Esophagus muscularis mucosa (tissue), 4 donors: ENCODE data around the gene CAPRIN1. TPM values are rescaled to one million over a fixed set of nuclear protein-coding genes. Genes with fewer than 3 reads are reported as not detected.
"Not testable (repeated sequence)": the region's sequence is repeated elsewhere in the genome, so short reads cannot be mapped to it uniquely, and the experiment has no call there.

Source experiments
- DNase-seq: peaks from one replicate; pipeline ENCODE4 v3.0.0-alpha.2; 2017; ENCODE audit errors: extremely low spot score
- H3K27ac ChIP-seq, 4 donors: fragments of 200-600 bp; sonication (generic); replicated peaks in 1 of 4; 1 replicate in 3 of 4; 2 replicates in 1 of 4; pipeline ENCODE4 v1.5.1; 2016 to 2019; ENCODE audit warnings: mild to moderate bottlenecking in 1 of 4
- H3K27me3 ChIP-seq, 4 donors: fragments of 200-600 bp; sonication (generic); one replicate each; pipeline versions ENCODE4 v1.5.1 to v1.6.0; 2016 to 2019
- H3K36me3 ChIP-seq, 4 donors: fragments of 200-600 bp; sonication (generic); one replicate each; pipeline ENCODE4 v1.5.1; 2016 to 2019
- H3K4me1 ChIP-seq, 4 donors: fragments of 200-600 bp; sonication (generic); one replicate each; pipeline ENCODE4 v1.5.1; 2016 to 2019
- H3K4me3 ChIP-seq, 4 donors: fragments of 200-600 bp; sonication (generic); 1 replicate in 2 of 4; 2 replicates in 2 of 4; pipeline ENCODE4 v1.5.1; 2016 to 2019; ENCODE audit warnings: mild to moderate bottlenecking in 4 of 4, moderate library complexity in 1 of 4
- H3K9me3 ChIP-seq, 4 donors: fragments of 200-600 bp; sonication (generic); 1 replicate in 3 of 4; 2 replicates in 1 of 4; pipeline ENCODE4 v1.5.1; 2016 to 2019
- CTCF ChIP-seq, 3 experiments: fragments of 200-600 bp in 2 of 3; fragments of 450-650 bp in 1 of 3; sonication (generic) in 2 of 3; IDR thresholded peaks; one replicate each; pipeline ENCODE4 v1.5.1; 2017 to 2019; ENCODE audit warnings: antibody characterized with exemption in 3 of 3, mild to moderate bottlenecking in 2 of 3, moderate library complexity in 1 of 3
- EP300 ChIP-seq: sonication (generic); formaldehyde crosslinking; IDR thresholded peaks from one replicate; pipeline ENCODE4 v1.6.1; 2017; ENCODE audit warnings: antibody characterized with exemption
- POLR2A ChIP-seq: fragments of 450-650 bp; IDR thresholded peaks from one replicate; pipeline ENCODE4 v1.6.1; 2017; ENCODE audit warnings: antibody characterized with exemption, moderate library complexity, mild to moderate bottlenecking, low read depth
- POLR2AphosphoS5 ChIP-seq, 2 donors: sonication (generic); formaldehyde crosslinking; IDR thresholded peaks; one replicate each; pipeline ENCODE4 v1.6.1; 2017; ENCODE audit warnings: antibody characterized with exemption in 2 of 2
- WGBS: methylation state at CpG from one replicate; pipeline ENCODE4 v1.1.5; 2018; 5-methylcytosine and 5-hydroxymethylcytosine counted together
- intact Hi-C: fragments of 100-400 bp; cut with DNase I; formaldehyde crosslinking; loops from one replicate; pipeline ENCODE4 v1.15.1; 2023
- total RNA-seq, 4 donors: library from RNA; depleted of rRNA; stranded (reverse); fragments of >200 nt; gene quantifications; one replicate each; pipeline versions ENCODE4 v1.1.0 to v1.2.1, GENCODE V29; 2016

Gene CAPRIN1
- total RNA-seq, 4 donors from 2014 or later = 99.9 to 152 (median 103) TPM

- Histone ChIP-seq H3K4me1 (peaks cover 41 to 88% (median 86%) of the 10 kb centered on the region in 4 donors), H3K9me3 (no peaks in the 10 kb centered on the region), H3K4me3 (no peak overlapping the region), H3K27me3 (no peaks in the 10 kb centered on the region), H3K27ac (no peak overlapping the region), H3K36me3 (peaks cover 0 to 16% (median 7%) of the 10 kb centered on the region in 4 donors)
- no peak for TF ChIP-seq CTCF (IDR thresholded peaks at IDR 0.05)
- TF ChIP-seq EP300 = no peak
- TF ChIP-seq POLR2A = no peak
- TF ChIP-seq POLR2AphosphoS5 (IDR thresholded peaks at IDR 0.05) = no peak
- 76% methylated on average over 2 of the region's 2 CpGs for WGBS
- no peak for DNase-seq
- intact Hi-C loops = no loop called here
Observed at GRCh38 chr11:34064291-34064690, 12.8 kb downstream of the CAPRIN1 start.

- Histone ChIP-seq H3K27me3 (no peaks in the 10 kb centered on the region), H3K9me3 (no peaks in the 10 kb centered on the region), H3K4me1 (peaks cover 45 to 91% (median 80%) of the 10 kb centered on the region in 4 donors), H3K27ac (no peak overlapping the region), H3K36me3 (peaks cover 0 to 12% (median 6%) of the 10 kb centered on the region in 4 donors), H3K4me3 (no peak overlapping the region)
- intact Hi-C loops = no loop called here
- DNase-seq = no peak
- 96% methylated on average over 6 of the region's 6 CpGs for WGBS
- TF ChIP-seq CTCF (IDR thresholded peaks at IDR 0.05) (no peak), POLR2AphosphoS5 (IDR thresholded peaks at IDR 0.05) (no peak), POLR2A (no peak), EP300 (no peak)
Observed at GRCh38 chr11:34065505-34066203, 14.1 kb downstream of the CAPRIN1 start.

GRCh38 chr11:34066766-34067165, 15.2 kb downstream of the CAPRIN1 start:
- H3K4me3 ChIP-seq, H3K27ac ChIP-seq, intact Hi-C loops, H3K36me3 ChIP-seq, DNase-seq, H3K9me3 ChIP-seq, H3K27me3 ChIP-seq: not testable (repeated sequence)
- H3K4me1 ChIP-seq = peaks cover 45 to 91% (median 72%) of the 10 kb centered on the region in 4 donors
- 93% methylated on average over 8 of the region's 8 CpGs for WGBS

- WGBS = 85% methylated on average over 7 of the region's 7 CpGs
- intact Hi-C loops = no loop called here
- peaks cover 0 to 14% (median 6%) of the 10 kb centered on the region in 4 donors for H3K36me3 ChIP-seq
- no peak overlapping the region for H3K27ac ChIP-seq
- TF ChIP-seq EP300 (no peak), POLR2AphosphoS5 (IDR thresholded peaks at IDR 0.05) (no peak), CTCF (IDR thresholded peaks at IDR 0.05) (no peak), POLR2A (no peak)
- H3K4me3 ChIP-seq = no peak overlapping the region
- DNase-seq = no peak
- no peaks in the 10 kb centered on the region for H3K9me3 ChIP-seq
- H3K4me1 ChIP-seq = peaks cover 45 to 86% (median 70%) of the 10 kb centered on the region in 4 donors
- no peaks in the 10 kb centered on the region for H3K27me3 ChIP-seq
Observed at GRCh38 chr11:34067383-34068065, 16.0 kb downstream of the CAPRIN1 start.

GRCh38 chr11:34068111-34068510, 16.6 kb downstream of the CAPRIN1 start:
- Histone ChIP-seq H3K4me3 (no peak overlapping the region), H3K27ac (no peak overlapping the region), H3K9me3 (no peaks in the 10 kb centered on the region), H3K4me1 (peaks cover 43 to 80% (median 65%) of the 10 kb centered on the region in 4 donors), H3K27me3 (no peaks in the 10 kb centered on the region), H3K36me3 (peaks cover 0 to 20% (median 9%) of the 10 kb centered on the region in 4 donors)
- TF ChIP-seq CTCF (IDR thresholded peaks at IDR 0.05) (no peak), POLR2A (no peak), EP300 (no peak), POLR2AphosphoS5 (IDR thresholded peaks at IDR 0.05) (no peak)
- DNase-seq = no peak
- WGBS = 31% methylated on average over 2 of the region's 2 CpGs
- intact Hi-C loops = no loop called here

- H3K36me3 ChIP-seq = peaks cover 9 to 47% (median 34%) of the 10 kb centered on the region in 4 donors
- H3K27me3 ChIP-seq, DNase-seq, H3K27ac ChIP-seq, H3K9me3 ChIP-seq, H3K4me3 ChIP-seq, intact Hi-C loops: not testable (repeated sequence)
- 87% methylated on average over 8 of the region's 8 CpGs for WGBS
- peaks cover 31 to 59% (median 41%) of the 10 kb centered on the region in 4 donors for H3K4me1 ChIP-seq
Observed at GRCh38 chr11:34071306-34071705, 19.8 kb downstream of the CAPRIN1 start.
